ENCODE measurements around the gene RFX6.

GRCh38 chr6:116933485-116933884, 56.4 kb downstream of the RFX6 start:
- no peak for TF ChIP-seq CTCF (IDR thresholded peaks at IDR 0.05; ENCODE audit: poor library complexity)
- TF ChIP-seq EZH2phosphoT487 (IDR thresholded peaks at IDR 0.05; ENCODE audit: low read depth, severe bottlenecking, unreplicated experiment): no peak
- no peak for TF ChIP-seq EZH2 (IDR thresholded peaks at IDR 0.05; ENCODE audit: borderline replicate concordance)

All from hepatocyte (in vitro differentiated cells).